HG03135 (cell line): Measurements from ENCODE around the gene CFL1.

Experiments used
- ATAC-seq: cut with Tn5 transposase; IDR thresholded peaks from one replicate; pipeline ENCODE4 v1.9.1; 2021; ENCODE audit warnings: mild to moderate bottlenecking, moderate library complexity; ENCODE audit not compliant: unreplicated experiment

Gene CFL1

GRCh38 chr11:65809496-65809895, 48.5 kb downstream of the CFL1 start:
- ATAC-seq = no peak

- no peak for ATAC-seq
Measured at GRCh38 chr11:65808744-65809341, 49.1 kb downstream of the CFL1 start.

- no peak for ATAC-seq
Measured at GRCh38 chr11:65806979-65807378, 51.0 kb downstream of the CFL1 start.
